HG03565 (cell line): Measurements from ENCODE around the gene ACOT4.
"Not testable (repeated sequence)": the region's sequence is repeated elsewhere in the genome, so short reads cannot be mapped to it uniquely, and the experiment has no call there.

Experiments
- ATAC-seq: cut with Tn5 transposase; IDR thresholded peaks from one replicate; pipeline ENCODE4 v1.9.1; 2021; ENCODE audit warnings: mild to moderate bottlenecking, moderate library complexity; ENCODE audit not compliant: unreplicated experiment

Gene ACOT4, protein sequence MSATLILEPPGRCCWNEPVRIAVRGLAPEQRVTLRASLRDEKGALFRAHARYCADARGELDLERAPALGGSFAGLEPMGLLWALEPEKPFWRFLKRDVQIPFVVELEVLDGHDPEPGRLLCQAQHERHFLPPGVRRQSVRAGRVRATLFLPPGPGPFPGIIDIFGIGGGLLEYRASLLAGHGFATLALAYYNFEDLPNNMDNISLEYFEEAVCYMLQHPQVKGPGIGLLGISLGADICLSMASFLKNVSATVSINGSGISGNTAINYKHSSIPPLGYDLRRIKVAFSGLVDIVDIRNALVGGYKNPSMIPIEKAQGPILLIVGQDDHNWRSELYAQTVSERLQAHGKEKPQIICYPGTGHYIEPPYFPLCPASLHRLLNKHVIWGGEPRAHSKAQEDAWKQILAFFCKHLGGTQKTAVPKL

DNA sequence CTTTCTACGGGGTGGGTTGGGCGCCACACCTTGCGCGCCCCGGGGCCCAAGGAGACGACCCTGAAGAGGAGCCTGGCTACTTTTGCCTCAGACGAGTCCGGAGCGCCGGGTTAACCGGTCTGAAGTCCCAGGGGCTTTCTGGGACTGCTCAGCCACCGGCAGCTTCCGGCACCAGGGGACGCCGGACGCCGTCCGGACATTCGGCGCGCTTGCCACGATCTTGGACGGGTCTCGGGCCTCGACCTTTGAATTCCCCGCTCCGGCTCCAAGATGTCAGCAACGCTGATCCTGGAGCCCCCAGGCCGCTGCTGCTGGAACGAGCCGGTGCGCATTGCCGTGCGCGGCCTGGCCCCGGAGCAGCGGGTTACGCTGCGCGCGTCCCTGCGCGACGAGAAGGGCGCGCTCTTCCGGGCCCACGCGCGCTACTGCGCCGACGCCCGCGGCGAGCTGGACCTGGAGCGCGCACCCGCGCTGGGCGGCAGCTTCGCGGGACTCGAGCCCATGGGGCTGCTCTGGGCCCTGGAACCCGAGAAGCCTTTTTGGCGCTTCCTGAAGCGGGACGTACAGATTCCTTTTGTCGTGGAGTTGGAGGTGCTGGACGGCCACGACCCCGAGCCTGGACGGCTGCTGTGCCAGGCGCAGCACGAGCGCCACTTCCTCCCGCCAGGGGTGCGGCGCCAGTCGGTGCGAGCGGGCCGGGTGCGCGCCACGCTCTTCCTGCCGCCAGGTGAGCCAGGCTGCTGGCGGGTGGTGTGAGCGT lies at the start of gene ACOT4:
Gene ACOT4 (plus strand): TSS at position 184 of the 760 bp plus-strand sequence. CDS start 87 bp downstream, at position 271.
- no peak for ATAC-seq

GRCh38 chr14:73542961-73543360 lies 48.7 kb upstream of the ACOT4 start:
- not testable (repeated sequence) for ATAC-seq

GRCh38 chr14:73545353-73545752 lies 46.3 kb upstream of the ACOT4 start:
- ATAC-seq: not testable (repeated sequence)

DNA sequence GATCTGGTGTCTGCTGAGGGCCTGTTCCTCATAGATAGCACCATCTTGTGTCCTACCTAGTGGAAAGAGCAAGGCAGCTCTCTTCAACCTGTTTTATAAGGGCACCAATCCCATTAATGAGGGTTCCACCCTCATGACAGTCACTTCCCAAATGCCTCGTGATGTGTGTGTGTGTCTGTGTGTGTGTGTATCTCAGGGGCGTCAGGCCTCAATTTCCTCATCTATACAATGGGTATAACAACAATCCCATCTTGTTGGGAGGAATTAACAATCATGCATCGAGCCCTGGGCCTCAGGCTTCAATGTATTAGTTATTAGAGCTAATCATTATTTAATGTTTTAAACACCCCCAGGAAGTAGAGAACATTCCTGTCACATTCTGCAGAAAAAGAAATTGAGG lies 42.6 kb upstream of the ACOT4 start:
- not testable (repeated sequence) for ATAC-seq

- ATAC-seq: not testable (repeated sequence)
Measured at GRCh38 chr14:73549889-73550524, 41.7 kb upstream of the ACOT4 start.

- ATAC-seq: no peak
Measured at GRCh38 chr14:73553845-73554244, 37.8 kb upstream of the ACOT4 start.

DNA sequence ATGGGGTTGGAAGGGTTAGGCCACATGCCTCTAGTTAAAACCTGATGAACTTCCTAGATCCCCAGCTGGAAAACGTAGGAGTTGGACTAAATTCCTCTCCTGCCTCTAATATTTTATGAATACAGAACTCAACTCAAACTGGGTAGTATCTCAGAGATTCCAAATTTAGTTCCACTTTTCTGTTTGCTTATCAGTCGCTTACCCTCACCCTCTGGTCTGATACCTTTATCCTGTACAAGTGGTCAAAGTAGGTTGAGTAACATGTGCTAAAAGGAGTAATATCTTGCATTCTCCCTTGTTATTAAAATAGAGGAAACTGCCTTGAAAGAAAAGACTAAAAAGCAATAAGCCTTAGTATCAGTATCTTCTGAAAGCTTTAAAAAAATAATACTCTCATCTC lies 34.5 kb upstream of the ACOT4 start:
- ATAC-seq: not testable (repeated sequence)

GRCh38 chr14:73558238-73558637 lies 33.4 kb upstream of the ACOT4 start:
- ATAC-seq: not testable (repeated sequence)

DNA sequence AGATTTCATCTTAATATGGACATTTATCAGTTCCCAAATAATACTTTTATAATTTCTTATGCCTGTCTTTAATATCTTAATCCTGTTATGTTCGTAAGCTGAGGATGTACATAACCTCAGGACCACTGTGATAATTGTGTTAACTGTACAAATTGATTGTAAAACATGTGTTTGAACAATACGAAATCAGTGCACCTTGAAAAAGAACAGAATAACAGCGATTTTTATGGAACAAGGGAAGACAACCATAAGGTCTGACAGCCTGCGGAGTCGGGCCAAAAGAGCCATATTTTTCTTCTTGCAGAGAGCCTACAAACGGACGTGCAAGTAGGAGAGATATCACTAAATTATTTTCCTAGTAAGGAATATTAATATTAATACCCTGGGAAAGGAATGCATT lies 29.4 kb upstream of the ACOT4 start:
- not testable (repeated sequence) for ATAC-seq

GRCh38 chr14:73562696-73563095 lies 29.0 kb upstream of the ACOT4 start:
- not testable (repeated sequence) for ATAC-seq

DNA sequence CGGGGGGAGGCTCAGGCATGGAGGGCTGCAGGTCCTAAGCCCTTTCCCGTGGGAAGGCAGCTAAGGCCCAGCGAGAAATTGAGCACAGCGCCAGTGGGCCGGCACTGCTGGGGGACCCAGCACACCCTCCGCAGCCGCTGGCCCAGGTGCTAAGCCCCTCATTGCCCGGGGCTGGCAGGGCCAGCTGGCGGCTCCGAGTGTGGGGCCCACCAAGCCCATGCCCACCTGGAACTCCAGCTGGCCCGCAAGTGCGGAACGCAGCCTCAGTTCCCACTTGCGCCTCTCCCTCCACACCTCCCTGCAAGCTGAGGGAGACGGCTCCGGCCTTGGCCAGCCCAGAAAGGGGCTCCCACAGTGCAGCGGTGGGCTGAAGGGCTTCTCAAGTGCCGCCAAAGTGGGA lies 25.2 kb upstream of the ACOT4 start:
- ATAC-seq: not testable (repeated sequence)

DNA sequence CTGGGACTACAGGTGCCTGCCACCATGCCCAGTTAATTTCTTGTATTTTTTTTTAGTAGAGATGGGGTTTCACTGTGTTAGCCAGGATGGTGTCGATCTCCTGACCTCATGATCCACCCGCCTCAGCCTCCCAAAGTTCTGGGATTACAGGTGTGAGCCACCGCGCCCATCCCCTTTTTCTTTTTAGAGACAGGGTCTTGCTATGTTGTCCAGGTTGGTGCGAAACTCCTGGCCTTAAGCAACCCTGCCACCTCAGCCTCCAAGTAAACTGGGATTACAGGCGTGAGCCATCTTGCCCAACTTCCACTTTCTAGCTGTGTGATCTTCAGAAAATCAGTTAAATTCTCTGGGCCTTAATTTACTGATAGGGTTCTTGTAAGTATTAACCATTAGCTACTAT lies 24.7 kb upstream of the ACOT4 start:
- not testable (repeated sequence) for ATAC-seq

DNA sequence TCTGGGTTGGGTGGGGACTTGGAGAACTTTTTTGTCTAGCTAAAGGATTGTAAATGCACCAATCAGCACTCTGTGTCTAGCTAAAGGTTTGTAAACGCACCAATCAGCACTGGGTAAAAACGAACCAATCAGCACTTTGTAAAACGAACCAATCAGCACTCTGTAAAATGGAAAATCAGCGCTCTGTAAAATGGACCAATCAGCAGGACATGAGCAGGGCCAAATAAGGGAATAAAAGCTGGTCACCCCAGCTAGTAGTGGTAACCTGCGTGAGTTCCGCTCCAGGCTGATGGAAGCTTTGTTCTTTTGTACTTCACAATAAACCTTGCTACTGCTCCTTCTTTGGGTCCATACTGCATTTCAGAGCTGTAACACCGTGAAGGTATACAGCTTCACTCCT lies 24.3 kb upstream of the ACOT4 start:
- ATAC-seq: no peak

DNA sequence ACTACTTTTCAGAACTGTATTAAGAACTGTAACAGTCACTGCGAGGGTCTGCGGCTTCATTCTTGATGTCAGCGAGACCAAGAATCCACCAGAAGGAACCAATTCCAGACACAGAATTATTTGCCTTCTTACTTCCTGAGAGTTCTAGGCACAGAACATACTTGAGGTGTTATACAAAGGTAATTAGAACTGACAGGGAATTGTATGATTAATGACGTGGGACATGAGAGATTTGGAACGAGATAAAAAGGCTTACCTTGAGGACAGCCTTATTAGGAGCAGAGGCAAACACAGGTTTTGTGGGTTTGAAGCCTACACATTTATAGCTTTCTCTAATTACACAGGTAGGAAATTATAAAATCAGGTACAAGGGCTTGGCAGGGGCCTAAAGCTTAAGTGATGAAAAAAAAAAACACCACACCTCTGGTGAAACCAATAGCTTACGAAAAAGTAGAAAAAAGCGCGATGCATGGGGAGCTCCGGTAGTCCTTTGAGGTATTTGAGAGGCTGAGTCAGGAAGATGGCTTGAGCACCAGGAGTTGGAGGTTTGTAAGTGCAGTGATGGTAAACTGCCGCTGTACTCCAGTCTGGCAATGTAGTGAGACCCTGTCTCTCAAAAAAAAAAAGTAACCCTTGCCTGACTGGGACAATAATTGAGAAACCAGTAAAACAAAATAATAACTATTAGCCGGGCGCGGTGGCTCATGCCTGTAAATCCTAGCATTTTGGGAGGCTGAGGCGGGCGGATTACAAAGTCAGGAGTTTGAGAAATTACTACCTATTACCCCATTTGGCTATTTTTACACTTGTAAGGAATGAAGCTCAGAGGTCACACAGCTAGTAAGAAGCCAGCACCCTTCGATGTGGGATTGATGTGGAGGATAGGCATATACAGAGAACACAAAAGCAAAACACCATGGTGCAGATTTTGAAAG lies 23.5 kb upstream of the ACOT4 start:
- ATAC-seq: no peak

DNA sequence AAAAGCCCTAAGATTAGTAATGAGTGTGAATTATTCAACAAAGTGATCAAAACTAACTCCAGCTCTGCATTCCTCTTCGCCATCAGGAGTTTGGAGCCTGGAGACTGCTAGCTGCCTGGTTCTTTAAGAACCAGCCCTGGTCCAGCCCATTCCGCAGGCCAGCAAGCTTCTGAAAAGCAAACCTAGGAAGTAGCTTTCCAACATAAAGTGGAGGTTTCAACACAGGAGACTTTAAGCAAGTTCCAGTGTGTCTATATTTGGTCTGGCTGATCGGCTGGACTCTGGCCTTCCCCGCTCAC lies 22.8 kb upstream of the ACOT4 start:
- ATAC-seq: peak; percentile 6

GRCh38 chr14:73569185-73569958 lies 22.3 kb upstream of the ACOT4 start, which contains the start of gene ACOT2:
Gene ACOT2, plus strand, starts transcription at chr14:73569213. Its CDS starts 28 bp downstream, at chr14:73569241.
- peak; percentile 46 for ATAC-seq

DNA sequence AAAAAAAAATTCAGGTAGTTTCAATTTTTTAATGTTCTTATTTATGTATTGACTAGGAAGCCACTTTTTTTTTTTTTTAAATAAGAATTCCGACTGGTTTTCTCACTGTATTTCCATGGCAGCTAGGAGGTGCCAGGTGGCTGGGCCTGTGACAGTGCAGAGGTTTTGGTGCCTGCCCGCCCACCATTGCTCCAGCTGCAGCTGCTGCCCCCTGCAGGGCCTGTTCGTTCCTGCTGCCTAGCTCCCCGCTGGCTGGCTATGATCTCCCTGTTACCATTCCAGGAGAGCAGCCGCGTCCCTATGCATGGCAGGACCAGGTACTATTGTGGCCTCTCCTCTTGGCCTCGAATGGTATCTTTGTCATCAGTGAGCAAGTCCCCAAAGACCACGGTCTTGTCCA lies 20.8 kb upstream of the ACOT4 start:
- ATAC-seq: peak; percentile 49

DNA sequence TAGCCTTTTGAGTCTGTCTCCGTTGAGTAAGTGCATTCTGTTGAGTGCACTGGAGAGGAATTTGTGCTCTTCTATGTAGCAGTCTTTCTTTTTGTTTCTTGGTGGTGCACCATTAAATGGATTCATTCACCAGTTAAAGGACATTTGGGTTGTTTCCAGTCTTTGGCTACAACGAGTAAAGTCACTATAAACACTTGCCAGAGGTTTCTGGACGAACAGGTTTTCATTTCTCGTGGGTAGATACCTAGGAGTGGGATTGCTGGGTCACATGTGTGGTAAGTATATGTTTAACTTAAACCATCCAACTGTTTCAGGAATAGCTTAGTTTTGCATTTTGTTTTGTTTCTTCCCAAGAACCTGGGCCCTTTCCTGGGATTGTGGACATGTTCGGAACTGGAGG lies 18.6 kb upstream of the ACOT4 start:
- ATAC-seq: not testable (repeated sequence)

- ATAC-seq: not testable (repeated sequence)
Measured at GRCh38 chr14:73573740-73574139, 17.9 kb upstream of the ACOT4 start.

DNA sequence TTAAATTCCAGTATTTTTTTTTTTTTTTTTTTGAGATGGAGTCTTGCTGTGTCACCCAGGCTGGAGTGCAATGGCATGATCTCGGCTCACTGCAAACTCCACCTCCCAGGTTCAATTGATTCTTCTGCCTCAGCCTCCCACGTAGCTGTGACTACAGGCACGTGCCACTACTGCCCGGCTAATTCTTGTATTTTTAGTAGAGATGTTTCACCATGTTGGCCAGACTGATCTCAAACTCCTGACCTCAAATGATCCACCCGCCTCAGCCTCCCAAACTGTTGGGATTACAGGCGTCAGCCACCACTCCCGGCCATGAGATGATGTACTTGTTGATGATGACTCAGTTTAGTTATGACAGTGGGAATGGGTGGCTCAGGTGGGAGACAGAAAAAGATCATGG lies 17.4 kb upstream of the ACOT4 start:
- not testable (repeated sequence) for ATAC-seq
